Ovary (tissue), 9 donors: Measurements from ENCODE around the gene MS4A6A. TPM values are rescaled to one million over a fixed set of nuclear protein-coding genes. Genes with fewer than 3 reads are reported as not detected.

Experiments
- DNase-seq, 5 donors: peaks; one replicate each; pipeline ENCODE4 v3.0.0-alpha.2; 2019 to 2020
- H3K27ac ChIP-seq, 2 donors: fragments of 200-600 bp; one replicate each; pipeline versions ENCODE4 v1.5.1 to v1.8.0; 2019 to 2022
- H3K27me3 ChIP-seq: fragments of 200-600 bp; one replicate; pipeline ENCODE4 v1.8.0; 2022
- H3K36me3 ChIP-seq: fragments of 200-600 bp; sonication (generic); one replicate; pipeline ENCODE4 v1.5.1; 2019
- H3K4me1 ChIP-seq: one replicate; pipeline ENCODE4 v1.8.1; 2013; ENCODE audit warnings: mild to moderate bottlenecking, moderate library complexity; ENCODE audit not compliant: insufficient read depth
- H3K4me3 ChIP-seq: fragments of 200-600 bp; sonication (generic); one replicate; pipeline ENCODE4 v1.5.1; 2017
- H3K9me3 ChIP-seq, 2 donors: fragments of 200-600 bp in 1 of 2; sonication (generic) in 1 of 2; one replicate each; pipeline versions ENCODE4 v1.5.1 to v1.8.1; 2013 to 2019; ENCODE audit warnings: mild to moderate bottlenecking in 1 of 2, moderate library complexity in 1 of 2
- CTCF ChIP-seq, 3 donors: fragments of 450-650 bp in 2 of 3; fragments of 200-600 bp in 1 of 3; IDR thresholded peaks; one replicate each; pipeline versions ENCODE4 v1.5.1 to v1.8.0; 2016 to 2022; ENCODE audit warnings: antibody characterized with exemption in 3 of 3, mild to moderate bottlenecking in 1 of 3
- EP300 ChIP-seq: sonication (generic); formaldehyde crosslinking; IDR thresholded peaks from one replicate; pipeline ENCODE4 v1.6.1; 2017; ENCODE audit warnings: antibody characterized with exemption
- POLR2A ChIP-seq: fragments of 450-650 bp; IDR thresholded peaks from one replicate; pipeline ENCODE4 v1.6.1; 2017; ENCODE audit warnings: antibody characterized with exemption, mild to moderate bottlenecking, moderate library complexity
- WGBS, 3 donors: extraction: QIAGEN DNeasy Blood & Tissue Kit in 1 of 3; methylation state at CpG; one replicate each; pipeline versions ENCODE4 v1.1.5 to v1.1.7; 2013 to 2017; 5-methylcytosine and 5-hydroxymethylcytosine counted together
- intact Hi-C, 4 donors: fragments of 100-400 bp; cut with DNase I; formaldehyde crosslinking; loops; one replicate each; pipeline versions ENCODE4 v1.11.0 to v1.15.1; 2022 to 2023
- microRNA-seq, 3 donors: library from miRNA; unstranded; fragments of <30 nt; microRNA quantifications; one replicate each; pipeline versions ENCODE4 to v1.2.0, GENCODE V29; 2019 to 2020
- polyA plus RNA-seq, 2 donors: library from polyadenylated mRNA; stranded (reverse); fragments of 200-250 nt in 1 of 2; fragments of 350-450 nt in 1 of 2; fragmentation: Illumina TruSeq in 1 of 2; extraction: RNeasy Lipid Tissue Mini Kit (QIAGEN cat#74804) in 1 of 2; gene quantifications; one replicate each; pipeline ENCODE4 v1.2.3, GENCODE V29; 2013 to 2014
- small RNA-seq: library from RNA; depleted of rRNA; stranded (forward); fragments of <200 nt; gene quantifications from one replicate; pipeline ENCODE3, GENCODE V24; 2016
- total RNA-seq, 7 donors: library from RNA; depleted of rRNA in 2 of 7; stranded (reverse); fragments of >200 nt in 2 of 7; fragmentation: NEBNext Ultra II Directional in 3 of 7; extraction: Animal tissue kit (Norgen Biotek cat#: 25700) in 3 of 7; gene quantifications; one replicate each; pipeline versions ENCODE4 v1.1.0 to v1.2.4, GENCODE V29; 2016 to 2023
- donor health status: DM: no; HTN: no; CAD: no; lungs with moderate emphysema.
- donor health status: DM: no; HTN: no; CAD: no.
- donor health status: Bipolar disorder and iron deficiency.
- donor health status: DM: yes; HTN: yes; CAD: no.
- donor health status: DM: no; HTN: no; CAD: no.
- donor health status: DM: yes; HTN: yes; CAD: no.

MS4A6A gene
- total and polyA plus RNA-seq, 9 donors = 8.1 to 150 (median 28.9) TPM

GRCh38 chr11:60128376-60128775, 54.5 kb downstream of the MS4A6A start:
- Histone ChIP-seq H3K27ac (no peak overlapping the region), H3K4me1 (peaks cover 4% of the 10 kb centered on the region), H3K27me3 (no peaks in the 10 kb centered on the region), H3K4me3 (no peak overlapping the region), H3K9me3 (no peaks in the 10 kb centered on the region), H3K36me3 (no peaks in the 10 kb centered on the region)
- DNase-seq = no peak
- TF ChIP-seq CTCF (IDR thresholded peaks at IDR 0.05) = no peak
- no peak for TF ChIP-seq POLR2A
- WGBS, 3 donors = 35 to 45% (median 37%) methylated on average over 2 of the region's 2 CpGs
- intact Hi-C loops = no loop called here

DNA sequence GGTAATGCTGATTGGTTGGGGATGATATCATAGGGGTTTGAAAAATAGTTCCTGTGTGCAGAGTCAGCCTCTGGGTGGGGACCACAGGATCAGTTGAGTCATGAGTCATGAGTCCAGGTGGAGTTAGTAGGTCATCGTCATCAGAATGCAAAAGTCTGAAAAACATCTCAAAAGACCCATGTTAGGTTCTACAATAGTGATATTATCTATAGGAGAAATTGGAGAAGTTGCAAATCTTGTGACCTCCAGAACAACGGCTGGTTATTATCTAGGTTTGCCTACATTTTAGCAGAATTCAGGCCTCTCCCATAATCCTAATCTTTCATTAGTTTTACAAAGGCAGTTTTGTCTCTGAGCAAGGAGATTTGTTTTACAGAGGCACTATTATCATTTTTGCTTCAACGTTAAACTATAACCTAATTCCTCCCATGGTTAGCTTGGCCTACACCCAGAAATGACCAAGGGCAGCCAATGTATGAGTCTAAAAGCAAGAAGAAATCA, 55.5 kb downstream of the MS4A6A start:
- intact Hi-C loops = no loop called here
- no peaks in the 10 kb centered on the region for H3K36me3 ChIP-seq
- H3K4me1 ChIP-seq = peaks cover 4% of the 10 kb centered on the region
- TF ChIP-seq EP300 (no peak), POLR2A (no peak), CTCF (IDR thresholded peaks at IDR 0.05) (no peak)
- WGBS, 3 donors = 20 to 27% (median 21%) methylated on average over 3 of the region's 3 CpGs
- H3K9me3 ChIP-seq = no peaks in the 10 kb centered on the region
- DNase-seq = no peak
- H3K27ac ChIP-seq = no peak overlapping the region
- no peak overlapping the region for H3K4me3 ChIP-seq
- no peaks in the 10 kb centered on the region for H3K27me3 ChIP-seq

DNA sequence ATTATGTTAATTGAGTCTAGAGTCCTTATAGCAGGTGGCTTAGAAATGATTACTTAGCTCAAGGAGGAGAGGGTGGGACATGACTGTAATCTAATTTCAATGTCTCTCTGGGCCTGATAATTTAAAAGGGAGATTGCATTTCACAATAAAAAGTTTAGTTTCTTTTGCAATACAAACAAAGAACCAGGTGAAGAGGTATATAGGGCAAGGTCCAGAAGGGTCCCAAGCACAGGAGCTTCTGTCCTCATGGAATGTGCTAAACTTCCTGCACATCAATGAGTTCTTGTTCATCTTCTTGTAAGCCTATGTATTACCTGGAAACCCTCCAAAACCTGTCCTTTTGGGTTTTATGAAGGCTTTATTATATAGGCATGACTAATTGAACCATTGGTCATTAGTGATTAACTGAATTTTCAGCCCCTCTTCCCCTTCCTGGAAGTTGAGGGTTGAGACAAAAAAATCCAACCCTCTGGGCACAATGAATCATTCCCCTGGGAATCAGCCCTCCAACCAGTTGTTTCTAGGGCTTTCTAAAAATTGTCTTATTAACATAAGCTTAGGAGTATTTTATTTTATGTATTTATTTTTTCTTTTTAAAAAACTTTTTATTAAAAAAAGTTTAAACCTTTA, 56.8 kb downstream of the MS4A6A start:
- Histone ChIP-seq H3K4me3 (no peak overlapping the region), H3K4me1 (peaks cover 7% of the 10 kb centered on the region), H3K36me3 (no peaks in the 10 kb centered on the region), H3K27ac (no peak overlapping the region), H3K27me3 (no peaks in the 10 kb centered on the region), H3K9me3 (no peaks in the 10 kb centered on the region)
- TF ChIP-seq CTCF (IDR thresholded peaks at IDR 0.05) (no peak), POLR2A (no peak), EP300 (no peak)
- intact Hi-C loops = no loop called here
- no peak for DNase-seq

- intact Hi-C loops = no loop called here
- no peak overlapping the region for H3K27ac ChIP-seq
- H3K4me3 ChIP-seq = no peak overlapping the region
- no peak for TF ChIP-seq EP300
- TF ChIP-seq POLR2A = no peak
- TF ChIP-seq CTCF (IDR thresholded peaks at IDR 0.05) = no peak
- no peaks in the 10 kb centered on the region for H3K36me3 ChIP-seq
- WGBS, 3 donors = 10 to 23% (median 14%) methylated on average over 11 of the region's 11 CpGs
- DNase-seq = no peak
- H3K9me3 ChIP-seq = no peaks in the 10 kb centered on the region
- H3K4me1 ChIP-seq = peaks cover 7% of the 10 kb centered on the region
- no peaks in the 10 kb centered on the region for H3K27me3 ChIP-seq
Measured at GRCh38 chr11:60124802-60125432, 58.0 kb downstream of the MS4A6A start.

Small RNA genes lying within 50 kb of the gene (microRNA-seq; reads per million reads assigned to microRNA genes)
- gene MIR6503 = 0 to 0.32 (median 0.18) reads per million in 3 donors

Small RNA genes lying within 50 kb of the gene (small RNA-seq; reads per million reads assigned to genes)
- 0.15 reads per million for gene MIR6503

Other genes starting within 250 kb of the MS4A6A start
- not detected for gene OOSP1, start 244.7 kb downstream of the MS4A6A start, total RNA-seq
- gene OOSP1, start 244.7 kb downstream of the MS4A6A start, polyA plus RNA-seq = not detected
- gene OOSP4A, start 219.1 kb downstream of the MS4A6A start, total RNA-seq = not detected
- under 1 TPM in 1 of 2 donors, not detected in 1; 0.29 TPM for gene OOSP4A, start 219.1 kb downstream of the MS4A6A start, polyA plus RNA-seq
- not detected for gene OOSP4B, start 165.9 kb downstream of the MS4A6A start, total RNA-seq
- gene OOSP4B, start 165.9 kb downstream of the MS4A6A start, polyA plus RNA-seq = under 1 TPM in 1 of 2 donors, not detected in 1; 0.70 TPM
- gene OOSP2, start 142.7 kb downstream of the MS4A6A start, total RNA-seq = not detected
- gene OOSP2, start 142.7 kb downstream of the MS4A6A start, polyA plus RNA-seq = under 1 TPM; 0.18 to 0.59 TPM
- gene MS4A3, start 126.4 kb downstream of the MS4A6A start, total RNA-seq = not detected
- not detected for gene MS4A3, start 126.4 kb downstream of the MS4A6A start, polyA plus RNA-seq
- gene MS4A2, start 94.4 kb downstream of the MS4A6A start, total RNA-seq = under 1 TPM in 4 of 7 donors, not detected in 3; 0.23 to 0.80 (median 0.51) TPM
- gene MS4A2, start 94.4 kb downstream of the MS4A6A start, polyA plus RNA-seq = 1 to 10 TPM in 1 of 2 donors, under 1 TPM in 1; 0.38 to 1.7 TPM
- gene MS4A4E, start 60.1 kb upstream of the MS4A6A start, total RNA-seq = 1 to 10 TPM in 2 of 7 donors, under 1 TPM in 5; 0.30 to 1.3 (median 0.92) TPM
- under 1 TPM; 0.27 to 0.57 TPM for gene MS4A4E, start 60.1 kb upstream of the MS4A6A start, polyA plus RNA-seq
- gene MS4A4A, start 97.6 kb upstream of the MS4A6A start, total RNA-seq = 10 to 100 TPM in 4 of 7 donors, 1 to 10 TPM in 3; 3.8 to 41.2 (median 10.9) TPM
- gene MS4A4A, start 97.6 kb upstream of the MS4A6A start, polyA plus RNA-seq = 10 to 100 TPM in 1 of 2 donors, 1 to 10 TPM in 1; 9.1 to 46.4 TPM
- gene MS4A6E, start 144.2 kb upstream of the MS4A6A start, total RNA-seq = 1 to 10 TPM in 1 of 7 donors, not detected in 6; 1.3 TPM
- gene MS4A6E, start 144.2 kb upstream of the MS4A6A start, polyA plus RNA-seq = not detected
- 10 to 100 TPM in 5 of 7 donors, 1 to 10 TPM in 2; 5.9 to 30.1 (median 11.6) TPM for gene MS4A7, start 195.4 kb upstream of the MS4A6A start, total RNA-seq
- 10 to 100 TPM in 1 of 2 donors, 1 to 10 TPM in 1; 5.4 to 38.2 TPM for gene MS4A7, start 195.4 kb upstream of the MS4A6A start, polyA plus RNA-seq
- gene MS4A14, start 213.4 kb upstream of the MS4A6A start, total RNA-seq = 1 to 10 TPM in 2 of 7 donors, under 1 TPM in 5; 0.10 to 1.3 (median 0.82) TPM
- 1 to 10 TPM in 1 of 2 donors, under 1 TPM in 1; 0.22 to 2.1 TPM for gene MS4A14, start 213.4 kb upstream of the MS4A6A start, polyA plus RNA-seq
- gene MS4A5, start 246.5 kb upstream of the MS4A6A start, total RNA-seq = not detected
- gene MS4A5, start 246.5 kb upstream of the MS4A6A start, polyA plus RNA-seq = not detected